GM12874 (cell line): ENCODE data around the gene LILRA6.

Source experiments
- TF ChIP-seq, protein P1 (sequence below): IDR thresholded peaks from 2 replicates; pipeline ENCODE4 v1.5.1; 2011; ENCODE audit warnings: low read depth, mild to moderate bottlenecking, control low read depth, low read length, moderate library complexity; ENCODE audit not compliant: insufficient read depth

Gene LILRA6

DNA sequence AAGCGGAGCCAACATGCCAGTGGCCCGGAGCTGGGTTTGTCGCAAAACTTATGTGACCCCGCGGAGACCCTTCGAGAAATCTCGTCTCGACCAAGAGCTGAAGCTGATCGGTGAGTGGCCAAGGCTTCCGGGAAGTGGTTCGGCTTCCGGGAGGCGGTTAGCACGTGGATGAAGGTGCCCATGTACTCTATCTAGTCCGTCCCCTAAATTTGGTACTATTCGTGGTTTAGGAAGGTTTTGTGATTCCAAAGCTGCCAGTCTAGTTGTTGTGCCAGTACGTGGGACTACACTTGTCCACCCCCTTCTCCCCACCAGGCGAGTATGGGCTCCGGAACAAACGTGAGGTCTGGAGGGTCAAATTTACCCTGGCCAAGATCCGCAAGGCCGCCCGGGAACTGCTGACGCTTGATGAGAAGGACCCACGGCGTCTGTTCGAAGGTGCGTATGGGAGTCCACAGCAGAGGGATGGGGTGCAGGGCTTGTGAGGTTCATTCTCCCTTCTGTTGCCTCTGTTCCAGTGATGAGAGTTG lies 41.4 kb downstream of the LILRA6 start:
- TF ChIP-seq, protein P1, sequence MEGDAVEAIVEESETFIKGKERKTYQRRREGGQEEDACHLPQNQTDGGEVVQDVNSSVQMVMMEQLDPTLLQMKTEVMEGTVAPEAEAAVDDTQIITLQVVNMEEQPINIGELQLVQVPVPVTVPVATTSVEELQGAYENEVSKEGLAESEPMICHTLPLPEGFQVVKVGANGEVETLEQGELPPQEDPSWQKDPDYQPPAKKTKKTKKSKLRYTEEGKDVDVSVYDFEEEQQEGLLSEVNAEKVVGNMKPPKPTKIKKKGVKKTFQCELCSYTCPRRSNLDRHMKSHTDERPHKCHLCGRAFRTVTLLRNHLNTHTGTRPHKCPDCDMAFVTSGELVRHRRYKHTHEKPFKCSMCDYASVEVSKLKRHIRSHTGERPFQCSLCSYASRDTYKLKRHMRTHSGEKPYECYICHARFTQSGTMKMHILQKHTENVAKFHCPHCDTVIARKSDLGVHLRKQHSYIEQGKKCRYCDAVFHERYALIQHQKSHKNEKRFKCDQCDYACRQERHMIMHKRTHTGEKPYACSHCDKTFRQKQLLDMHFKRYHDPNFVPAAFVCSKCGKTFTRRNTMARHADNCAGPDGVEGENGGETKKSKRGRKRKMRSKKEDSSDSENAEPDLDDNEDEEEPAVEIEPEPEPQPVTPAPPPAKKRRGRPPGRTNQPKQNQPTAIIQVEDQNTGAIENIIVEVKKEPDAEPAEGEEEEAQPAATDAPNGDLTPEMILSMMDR = no peak

DNA sequence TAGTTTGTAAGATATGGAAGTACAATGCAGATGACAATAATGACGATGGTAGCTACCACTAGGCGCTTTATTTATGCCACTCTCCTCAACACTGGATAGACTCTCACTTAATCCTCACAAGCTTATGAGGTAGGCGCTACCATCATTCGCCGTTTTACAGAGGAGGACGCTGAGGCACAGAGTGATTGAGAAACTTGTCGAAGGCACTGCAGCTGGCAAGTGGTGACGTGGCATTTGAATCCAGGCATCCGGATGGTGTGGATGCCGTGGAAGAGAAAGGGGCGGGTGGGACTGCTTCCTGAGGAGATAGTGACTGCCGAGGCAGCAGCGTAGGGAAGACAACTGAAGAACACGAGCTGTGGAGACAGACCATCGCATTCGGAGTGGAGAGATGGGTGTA lies 43.2 kb downstream of the LILRA6 start:
- TF ChIP-seq, protein P1 = no peak

DNA sequence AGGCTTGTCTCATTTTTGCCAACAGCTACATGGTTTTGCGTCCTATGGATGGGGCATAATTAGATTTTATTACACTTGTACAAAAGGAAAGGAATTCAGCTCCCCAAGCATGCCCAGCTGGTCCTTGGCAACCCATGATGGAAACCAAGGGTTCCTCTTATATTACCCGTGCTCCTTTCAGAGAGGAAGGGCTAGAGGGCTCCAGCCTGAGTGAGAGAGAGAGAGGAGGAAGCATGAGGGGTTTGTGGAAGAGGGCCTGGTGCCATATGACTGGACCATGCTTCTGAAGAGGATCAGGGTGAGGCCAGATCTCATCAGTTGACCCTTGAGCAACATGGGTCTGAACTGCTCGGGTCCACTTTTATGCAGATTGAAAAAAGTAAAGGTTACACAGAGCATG lies 45.5 kb downstream of the LILRA6 start:
- TF ChIP-seq, protein P1 = no peak

DNA sequence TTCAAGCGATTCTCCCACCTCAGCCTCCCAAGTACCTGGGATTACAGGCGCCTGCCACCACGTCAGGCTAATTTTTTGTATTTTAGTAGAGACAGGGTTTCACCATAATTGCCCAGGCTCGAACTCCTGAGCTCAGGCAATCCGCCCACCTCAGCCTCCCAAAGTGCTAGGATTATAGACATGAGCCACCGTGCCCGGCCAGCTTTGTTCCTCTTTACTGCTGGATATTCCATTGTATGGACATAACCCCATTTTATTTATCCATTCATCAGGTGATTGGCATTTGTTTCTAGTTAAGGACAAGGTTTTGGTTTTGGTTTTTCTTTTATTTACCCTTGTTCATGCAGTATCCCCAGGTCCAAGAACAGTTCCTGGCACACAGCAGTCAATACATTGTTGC lies 46.1 kb downstream of the LILRA6 start:
- TF ChIP-seq, protein P1 = no peak

DNA sequence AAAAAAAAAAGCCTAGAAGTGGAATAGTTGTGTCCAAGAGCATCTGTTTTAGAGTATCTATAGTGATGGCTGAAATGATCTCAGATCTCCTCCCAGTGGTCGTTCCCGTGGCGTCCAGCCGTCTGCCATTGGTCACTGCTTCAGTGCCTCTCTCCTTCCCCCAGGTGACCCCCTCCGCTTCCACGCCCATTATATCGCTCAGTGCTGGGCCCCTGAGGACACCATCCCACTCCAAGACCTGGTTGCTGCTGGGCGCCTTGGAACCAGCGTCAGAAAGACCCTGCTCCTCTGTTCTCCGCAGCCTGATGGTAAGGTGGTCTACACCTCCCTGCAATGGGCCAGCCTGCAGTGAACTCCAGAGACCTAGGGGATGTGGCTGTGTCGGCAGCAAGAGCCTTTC lies 49.6 kb downstream of the LILRA6 start:
- TF ChIP-seq, protein P1 = no peak

DNA sequence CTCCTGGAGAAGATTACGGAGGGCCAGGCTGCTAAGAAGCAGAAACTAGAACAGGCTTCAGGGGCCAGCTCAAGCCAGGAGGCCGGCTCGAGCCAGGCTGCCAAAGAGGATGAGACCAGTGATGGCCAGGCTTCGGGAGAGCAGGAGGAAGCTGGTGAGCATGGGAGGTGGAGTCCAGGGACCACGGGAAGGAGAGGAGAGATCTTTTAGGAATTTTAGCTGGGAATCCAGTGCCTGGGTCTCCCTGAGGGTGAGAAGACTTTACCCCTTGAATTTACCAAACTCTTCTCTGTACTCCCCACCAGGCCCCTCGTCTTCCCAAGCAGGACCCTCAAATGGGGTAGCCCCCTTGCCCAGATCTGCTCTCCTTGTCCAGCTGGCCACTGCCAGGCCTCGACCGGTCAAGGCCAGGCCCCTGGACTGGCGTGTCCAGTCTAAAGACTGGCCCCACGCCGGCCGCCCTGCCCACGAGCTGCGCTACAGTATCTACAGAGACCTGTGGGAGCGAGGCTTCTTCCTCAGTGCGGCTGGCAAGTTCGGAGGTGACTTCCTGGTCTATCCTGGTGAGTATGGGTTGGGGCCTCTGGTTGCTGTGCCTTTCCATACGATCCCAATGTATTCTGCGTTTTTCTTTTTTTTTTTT lies 50.7 kb downstream of the LILRA6 start:
- TF ChIP-seq, protein P1 = no peak

DNA sequence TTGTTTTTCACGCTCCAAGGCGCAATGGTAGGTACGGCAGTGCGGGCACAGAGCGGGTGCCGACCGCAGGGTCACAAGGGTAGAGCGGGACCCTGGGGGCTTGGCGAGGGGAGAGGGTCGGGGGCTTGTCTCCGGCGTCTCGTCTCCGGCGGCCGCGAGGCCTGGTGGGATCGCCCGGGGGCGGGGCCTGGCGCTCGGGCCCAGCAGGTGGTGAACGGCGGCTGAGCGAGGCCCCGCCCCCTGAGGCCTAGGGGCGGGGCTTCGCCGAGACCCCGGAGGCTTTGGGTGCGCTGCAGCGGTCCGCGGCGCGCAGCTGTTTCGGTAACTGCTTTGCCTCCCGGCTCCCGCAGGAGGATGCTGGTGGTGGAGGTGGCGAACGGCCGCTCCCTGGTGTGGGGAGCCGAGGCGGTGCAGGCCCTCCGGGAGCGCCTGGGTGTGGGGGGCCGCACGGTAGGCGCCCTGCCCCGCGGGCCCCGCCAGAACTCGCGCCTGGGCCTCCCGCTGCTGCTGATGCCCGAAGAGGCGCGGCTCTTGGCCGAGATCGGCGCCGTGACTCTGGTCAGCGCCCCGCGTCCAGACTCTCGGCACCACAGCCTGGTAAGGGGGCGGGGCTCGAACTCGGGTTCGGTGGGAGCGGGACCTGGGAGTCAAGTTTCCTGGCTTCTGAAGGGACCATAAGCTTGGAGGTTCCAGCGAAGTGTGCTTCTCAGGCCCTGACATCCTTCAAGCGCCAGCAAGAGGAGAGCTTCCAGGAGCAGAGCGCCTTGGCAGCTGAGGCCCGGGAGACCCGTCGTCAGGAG lies 51.4 kb downstream of the LILRA6 start, which contains the start of gene TSEN34:
TSEN34 (plus strand) TSS at position 298 of the 800 bp plus-strand sequence; CDS start at position 355, 57 bp downstream.
- TF ChIP-seq, protein P1 = no peak
